Bone marrow (tissue), 2 donors: ENCODE results near the gene ADORA2A.
A peak's percentile ranks its signal among the peaks of the same experiment; 100 is the strongest.

Source experiments
- DNase-seq, 2 donors: peaks; one replicate each; lab custom pipeline; 2025; lab: John Stamatoyannopoulos, UW

ADORA2A gene

DNA sequence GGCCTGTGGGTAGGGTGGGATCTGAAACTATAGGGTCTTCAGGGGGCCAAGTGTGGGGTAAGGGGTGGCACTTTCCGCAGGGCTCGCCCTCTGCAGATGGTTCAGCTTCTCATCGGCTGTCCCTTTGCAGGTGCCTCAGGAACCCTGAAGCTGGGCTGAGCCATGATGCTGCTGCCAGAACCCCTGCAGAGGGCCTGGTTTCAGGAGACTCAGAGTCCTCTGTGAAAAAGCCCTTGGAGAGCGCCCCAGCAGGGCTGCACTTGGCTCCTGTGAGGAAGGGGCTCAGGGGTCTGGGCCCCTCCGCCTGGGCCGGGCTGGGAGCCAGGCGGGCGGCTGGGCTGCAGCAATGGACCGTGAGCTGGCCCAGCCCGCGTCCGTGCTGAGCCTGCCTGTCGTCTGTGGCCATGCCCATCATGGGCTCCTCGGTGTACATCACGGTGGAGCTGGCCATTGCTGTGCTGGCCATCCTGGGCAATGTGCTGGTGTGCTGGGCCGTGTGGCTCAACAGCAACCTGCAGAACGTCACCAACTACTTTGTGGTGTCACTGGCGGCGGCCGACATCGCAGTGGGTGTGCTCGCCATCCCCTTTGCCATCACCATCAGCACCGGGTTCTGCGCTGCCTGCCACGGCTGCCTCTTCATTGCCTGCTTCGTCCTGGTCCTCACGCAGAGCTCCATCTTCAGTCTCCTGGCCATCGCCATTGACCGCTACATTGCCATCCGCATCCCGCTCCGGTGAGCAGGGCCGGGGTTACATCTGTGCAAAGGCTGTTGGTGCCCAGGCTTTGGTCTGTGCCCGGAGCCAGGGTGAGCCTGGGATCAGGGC is 5.8 kb downstream of the ADORA2A start:
- DNase-seq = no peak

DNA sequence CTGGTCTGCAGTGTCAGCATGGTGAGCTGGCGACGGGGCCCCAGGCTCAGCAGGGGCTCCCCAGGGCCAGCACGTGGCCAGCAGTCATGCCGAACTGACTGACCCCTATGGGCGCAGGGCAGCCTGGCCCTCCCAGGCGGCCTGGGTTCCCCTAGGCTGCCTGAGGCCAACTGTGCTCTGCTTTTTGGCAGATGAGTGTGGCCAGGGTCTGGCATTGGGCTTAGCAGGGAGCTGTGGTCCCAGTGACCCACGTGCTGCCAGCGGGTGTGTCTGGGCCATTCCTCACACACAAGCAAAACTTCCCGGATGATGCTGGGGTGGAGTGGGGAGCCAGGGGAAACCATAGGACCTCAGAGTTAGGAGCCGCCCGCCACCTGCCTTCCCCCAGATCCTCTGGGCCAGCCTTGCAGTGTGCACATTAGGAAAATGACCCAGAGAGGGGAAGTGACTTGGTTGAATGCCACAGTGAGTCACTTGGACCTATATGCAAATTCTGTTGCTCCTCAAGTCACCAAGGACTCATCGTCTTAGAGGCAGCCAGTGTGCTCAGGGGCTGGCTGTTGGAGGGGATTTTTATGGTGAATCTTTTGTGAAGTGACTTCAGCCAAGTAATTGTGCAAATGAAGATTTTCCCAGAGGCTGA is 6.5 kb downstream of the ADORA2A start:
- peak; percentile 77 to 82 for DNase-seq

DNA sequence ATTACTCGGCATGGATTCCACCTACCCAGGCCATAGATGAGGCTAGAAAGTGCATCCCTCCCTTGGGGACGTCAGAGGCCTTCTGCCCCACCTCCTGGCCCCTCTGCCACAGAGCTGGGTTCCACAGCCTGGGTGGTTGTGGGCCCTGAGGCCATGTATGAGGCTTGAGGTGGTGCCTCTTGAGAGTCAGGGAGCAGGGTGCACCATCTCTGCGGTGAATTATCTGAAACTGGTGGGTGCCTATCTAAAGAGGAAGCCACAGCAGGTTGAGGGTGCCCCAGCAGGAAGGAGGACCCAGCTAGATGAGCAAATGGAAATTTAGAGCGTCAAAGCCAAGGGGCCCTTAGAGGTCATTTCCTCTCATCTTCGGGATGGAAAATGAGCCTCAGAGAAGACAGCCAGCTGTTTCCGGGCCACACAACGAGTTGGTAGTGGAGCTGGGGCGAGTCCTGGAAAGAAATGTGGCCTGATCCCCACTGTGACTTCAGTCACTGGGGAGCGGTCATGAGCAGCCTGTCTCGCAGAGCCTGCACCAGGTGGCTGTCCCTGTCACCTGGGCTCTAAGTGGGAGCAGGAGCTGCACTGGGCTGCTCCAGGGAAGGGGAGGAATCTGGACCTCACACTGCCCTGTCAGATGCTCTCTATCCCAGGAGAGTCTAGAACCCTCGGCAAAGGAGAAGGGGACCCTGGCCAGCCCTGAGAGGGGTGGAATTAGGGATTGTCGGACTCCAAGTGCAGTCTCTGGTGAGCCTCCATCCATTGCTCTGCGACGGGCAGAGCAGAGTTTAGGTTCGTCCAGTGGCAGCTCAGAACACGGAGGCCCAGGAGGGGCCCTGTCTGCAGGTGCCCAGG is 7.3 kb downstream of the ADORA2A start:
- DNase-seq = peak; percentile 82 to 94

- DNase-seq = no peak
Measured at GRCh38 chr22:24435323-24435645, 7.9 kb downstream of the ADORA2A start.

DNA sequence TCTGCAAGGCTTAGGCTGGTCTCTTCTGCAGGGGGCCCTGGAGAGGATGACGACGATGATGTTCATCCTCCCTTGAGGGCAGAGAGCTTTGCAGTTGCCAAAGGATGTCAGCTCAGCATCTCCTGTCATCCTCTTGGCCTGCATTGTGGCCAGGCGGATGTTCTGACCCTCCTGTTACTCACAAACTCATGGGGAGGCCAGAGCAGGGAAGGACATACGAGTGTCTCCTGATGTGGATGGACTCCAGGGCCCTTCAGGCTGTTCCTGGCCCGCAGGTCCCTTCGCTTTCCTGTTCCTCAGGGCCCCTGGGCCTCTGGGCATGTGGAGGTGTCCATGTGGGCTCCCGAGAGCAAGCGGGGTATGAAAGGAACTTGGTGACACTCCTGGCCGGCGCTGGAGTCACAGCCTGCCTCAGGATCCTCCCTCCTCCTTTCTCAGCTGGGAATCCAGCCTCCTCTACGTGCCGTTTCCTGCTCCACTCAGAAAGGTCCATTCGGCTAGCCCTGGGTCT is 8.5 kb downstream of the ADORA2A start:
- DNase-seq = no peak

DNA sequence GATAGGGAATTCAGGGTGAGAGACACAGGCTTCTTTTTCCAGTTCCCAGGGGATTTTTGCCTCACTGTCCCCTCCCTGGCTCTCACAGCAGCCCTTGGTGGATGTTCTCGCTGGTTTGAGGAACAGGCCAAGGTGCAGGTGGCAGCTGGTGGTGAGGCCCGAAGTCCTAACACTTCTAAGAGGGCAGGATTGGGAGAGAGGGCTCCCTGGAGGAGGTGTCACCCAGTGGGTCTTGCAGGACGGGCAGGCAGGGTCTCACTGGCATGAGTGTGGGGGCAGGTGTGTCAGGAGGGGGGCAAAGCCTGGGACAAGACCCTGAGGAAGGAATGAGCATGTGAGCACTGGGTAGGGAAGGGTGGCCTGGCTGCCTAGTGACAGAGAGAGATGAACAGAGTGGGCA is 9.2 kb downstream of the ADORA2A start:
- DNase-seq = no peak

- DNase-seq = no peak
Measured at GRCh38 chr22:24437091-24437490, 9.7 kb downstream of the ADORA2A start.

GRCh38 chr22:24437741-24438328 is 10.4 kb downstream of the ADORA2A start:
- no peak for DNase-seq

DNA sequence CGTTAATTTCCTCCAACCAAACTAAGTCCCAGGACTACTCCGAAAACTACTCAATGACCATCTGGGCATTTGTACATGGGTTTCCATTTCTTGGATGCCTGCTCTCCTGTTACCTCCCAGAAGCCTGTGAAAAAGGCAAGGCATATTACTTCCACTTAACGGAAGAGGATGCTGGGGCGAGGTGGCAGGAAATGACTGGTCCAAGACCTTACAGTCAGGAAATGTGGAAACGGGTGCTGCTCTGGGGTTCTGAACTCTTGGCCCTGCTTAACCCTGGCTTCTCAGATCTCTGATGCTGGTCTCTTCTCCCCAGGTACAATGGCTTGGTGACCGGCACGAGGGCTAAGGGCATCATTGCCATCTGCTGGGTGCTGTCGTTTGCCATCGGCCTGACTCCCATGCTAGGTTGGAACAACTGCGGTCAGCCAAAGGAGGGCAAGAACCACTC is 12.9 kb downstream of the ADORA2A start:
- DNase-seq = no peak

GRCh38 chr22:24440718-24441405 is 13.5 kb downstream of the ADORA2A start:
- no peak for DNase-seq

- no peak for DNase-seq
Measured at GRCh38 chr22:24441406-24442351, 14.3 kb downstream of the ADORA2A start.

DNA sequence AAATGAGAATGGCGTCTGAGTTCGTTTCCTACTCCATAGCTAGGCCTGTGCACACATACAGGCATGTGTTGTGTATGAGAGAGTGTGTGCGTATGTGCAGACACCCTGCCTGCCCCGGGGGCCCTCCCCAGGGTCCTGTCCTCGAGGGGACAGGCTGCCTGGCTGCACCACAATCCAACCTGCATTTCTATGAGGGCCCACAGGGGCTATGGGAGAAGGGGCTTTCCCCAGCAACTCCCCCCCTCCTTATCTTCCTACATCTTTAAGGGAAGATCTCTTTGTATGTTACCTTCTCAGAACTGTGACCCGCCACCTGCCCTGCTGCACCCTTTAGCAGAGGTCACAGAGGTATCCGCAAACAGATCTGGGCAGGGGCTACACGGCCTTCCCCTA is 14.9 kb downstream of the ADORA2A start:
- no peak for DNase-seq

DNA sequence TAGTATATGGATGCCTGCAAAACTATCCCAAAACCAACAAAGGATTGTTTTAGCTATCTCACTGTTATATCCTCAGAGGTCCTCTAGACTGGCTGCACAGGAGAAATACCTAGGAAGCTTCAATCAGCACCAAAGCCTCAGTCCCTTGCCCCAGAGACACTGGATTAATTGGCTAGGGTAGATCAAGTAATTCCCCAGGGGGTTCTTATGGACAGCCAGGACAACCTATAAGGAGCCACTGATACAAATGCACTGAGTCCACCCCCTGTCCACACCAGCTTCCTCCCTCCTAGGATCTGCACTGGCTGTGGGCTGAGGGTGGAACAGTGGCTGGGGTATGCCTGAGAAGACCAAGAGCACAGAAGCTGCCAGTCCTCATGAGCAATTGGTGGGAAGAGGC is 16.3 kb downstream of the ADORA2A start:
- no peak for DNase-seq

DNA sequence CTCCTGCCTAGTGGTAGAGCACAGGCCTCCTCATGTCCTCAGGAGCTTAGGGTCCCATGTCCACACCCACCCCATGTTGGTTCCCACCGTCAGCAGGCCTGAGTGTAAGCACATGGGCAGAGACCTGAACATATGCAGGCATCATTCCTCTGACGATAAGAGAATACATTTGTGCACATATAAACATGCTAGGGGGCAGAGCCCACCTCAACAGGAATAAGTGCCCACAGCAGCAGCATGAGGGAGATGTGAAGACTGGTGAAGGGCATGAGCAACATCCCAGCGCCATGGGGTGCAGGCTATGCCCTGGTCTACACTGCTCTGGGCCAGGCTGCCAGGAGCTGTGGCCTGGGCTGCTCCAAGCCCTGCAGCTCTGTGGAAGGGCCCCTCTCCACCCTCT is 16.9 kb downstream of the ADORA2A start:
- DNase-seq = no peak

- no peak for DNase-seq
Measured at GRCh38 chr22:24444729-24445466, 17.5 kb downstream of the ADORA2A start.

DNA sequence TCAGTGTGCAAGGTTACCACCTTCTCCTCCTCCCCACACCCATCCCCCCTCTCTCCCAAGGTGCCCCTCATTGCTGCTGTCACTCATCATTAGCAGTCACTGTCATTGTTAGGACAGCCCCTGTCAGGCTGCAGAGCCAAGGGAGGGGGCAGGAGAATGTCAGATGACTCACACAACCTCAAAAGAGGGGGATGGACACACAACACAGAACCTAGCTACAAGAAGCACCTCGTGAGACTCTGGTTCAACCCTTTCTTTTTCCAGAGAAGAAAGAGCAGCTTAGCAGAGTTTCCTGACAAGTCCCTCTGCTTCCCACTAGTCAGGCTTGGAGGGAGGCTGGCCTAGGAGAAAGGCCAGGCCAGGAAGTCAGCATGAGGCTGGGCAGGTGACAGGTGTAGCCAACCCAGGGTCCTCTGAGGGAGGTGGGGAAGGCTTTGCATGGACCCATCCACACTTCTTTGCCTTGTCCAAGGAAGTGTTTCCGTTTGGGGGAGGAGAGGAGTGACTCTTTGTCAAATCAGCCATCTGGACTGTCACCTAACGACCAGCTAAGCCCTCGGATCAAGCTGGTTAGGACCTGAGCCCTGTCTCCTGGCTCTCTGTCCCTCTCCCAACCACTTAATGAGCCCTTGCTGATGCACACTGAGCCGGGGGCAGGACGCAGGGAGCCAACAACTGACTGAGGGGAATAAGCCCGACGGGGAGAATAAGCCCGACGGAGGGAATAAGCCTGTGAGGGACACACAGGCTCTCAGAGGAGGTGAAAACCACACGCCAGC is 18.3 kb downstream of the ADORA2A start:
- peak in 1 of 2 donors; percentile 38 for DNase-seq

DNA sequence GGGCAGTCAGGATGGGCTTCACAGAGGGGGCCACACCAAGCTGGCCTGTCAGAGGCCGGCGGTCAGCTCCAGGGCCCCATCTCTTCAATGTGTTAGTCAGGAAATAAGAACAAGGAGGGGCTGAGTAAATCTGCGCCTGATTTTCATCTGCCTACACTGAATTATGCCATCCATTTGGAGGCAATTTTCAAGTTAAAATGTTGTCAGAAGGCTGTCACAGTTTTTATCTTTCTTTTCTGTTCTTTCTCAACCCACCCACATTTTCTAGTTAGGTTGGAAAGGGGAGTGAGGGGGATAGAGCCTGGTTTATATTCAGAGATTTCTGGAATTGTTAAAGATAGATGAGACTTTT is 18.8 kb downstream of the ADORA2A start:
- DNase-seq = no peak

GRCh38 chr22:24450610-24451009 is 23.2 kb downstream of the ADORA2A start:
- peak in 1 of 2 donors; percentile 69 for DNase-seq

DNA sequence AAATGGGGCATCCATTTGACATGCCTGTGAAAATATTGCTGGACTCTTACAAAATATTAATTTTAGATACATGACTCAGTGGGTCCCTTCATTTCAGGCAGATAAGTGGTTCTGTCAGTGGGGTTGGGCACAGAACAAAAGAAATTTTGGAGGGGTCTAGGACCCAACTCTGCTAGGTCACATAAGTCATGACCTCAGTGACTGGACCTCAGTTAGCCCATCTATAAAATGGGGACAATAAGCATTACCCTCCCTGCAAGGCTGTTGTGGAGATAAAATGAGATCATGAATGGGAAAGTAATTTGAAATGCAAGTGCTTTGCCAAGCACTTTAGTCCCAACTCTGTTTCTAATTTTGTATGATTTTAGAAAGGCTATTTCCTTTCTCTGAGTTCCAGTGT is 23.8 kb downstream of the ADORA2A start:
- DNase-seq = no peak
